SIG-M5 (cell line): ENCODE results near the gene GON4L.
"Not testable (repeated sequence)": the region's sequence is repeated elsewhere in the genome, so short reads cannot be mapped to it uniquely, and the experiment has no call there.

Experiments used
- DNase-seq: peaks from one replicate; lab custom pipeline; 2025; lab: John Stamatoyannopoulos, UW

Gene GON4L

DNA sequence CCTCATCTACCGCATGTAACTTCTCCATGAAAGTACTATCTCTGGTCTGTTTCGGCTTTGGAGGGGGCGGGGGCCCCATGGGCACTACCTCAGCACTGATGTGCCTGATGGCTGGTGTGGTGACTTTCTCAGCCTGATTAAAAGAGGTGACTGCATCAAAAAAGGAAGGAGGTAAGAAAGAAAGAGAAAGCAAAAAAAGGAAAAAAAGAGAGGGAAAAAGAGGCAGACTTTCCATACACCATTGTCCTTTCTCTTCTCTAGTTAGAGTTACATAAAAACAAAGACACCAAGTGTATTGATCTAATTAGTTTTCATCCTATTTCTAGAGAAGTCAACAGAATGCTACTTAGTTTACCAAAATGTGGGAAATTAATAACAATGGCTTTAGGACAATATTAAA, 43.3 kb downstream of the GON4L start:
- DNase-seq: no peak

DNA sequence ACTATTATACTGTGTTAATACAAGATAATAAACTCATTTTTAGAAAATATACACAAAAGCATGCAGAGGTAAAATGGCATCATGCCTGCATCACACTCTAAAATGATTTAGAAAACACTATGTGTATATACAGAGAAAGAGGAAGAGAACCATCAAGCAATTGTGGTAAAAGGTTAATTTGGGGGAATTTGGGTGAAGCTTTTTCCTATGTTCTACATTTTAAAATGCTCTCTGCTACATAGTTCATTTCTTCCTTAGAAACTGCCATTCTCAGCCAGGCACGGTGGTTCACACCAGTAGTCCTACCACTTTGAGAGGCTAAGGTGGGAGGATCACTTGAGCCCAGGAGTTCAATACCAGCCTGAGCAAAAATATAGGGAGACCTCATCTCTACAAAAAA, 44.1 kb downstream of the GON4L start:
- no peak for DNase-seq

DNA sequence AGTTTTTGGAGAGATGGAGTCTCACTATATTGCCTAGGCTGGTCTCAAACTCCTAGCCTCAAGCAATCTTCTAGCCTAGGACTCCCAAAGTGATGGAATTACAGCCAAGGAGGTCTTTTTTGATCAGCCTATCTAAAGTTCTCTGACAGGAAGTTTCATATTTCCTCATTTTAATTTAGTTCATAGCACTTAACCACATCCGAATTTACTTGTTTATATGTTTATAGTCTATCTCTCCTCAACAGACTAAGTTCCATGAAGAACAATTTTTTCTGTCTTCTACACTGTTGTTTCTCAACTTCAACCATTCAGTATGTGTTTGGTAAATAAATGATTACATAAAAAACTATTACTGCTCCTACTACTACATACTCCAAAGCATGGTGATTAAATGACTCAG, 47.9 kb downstream of the GON4L start:
- DNase-seq: no peak

GRCh38 chr1:155801149-155801548, 55.9 kb downstream of the GON4L start:
- no peak for DNase-seq

- DNase-seq: not testable (repeated sequence)
These were observed 61.4 kb downstream of the GON4L start for GRCh38 chr1:155795618-155796017.

GRCh38 chr1:155794605-155795245, 62.3 kb downstream of the GON4L start:
- DNase-seq: no peak

- DNase-seq: no peak
These were observed 63.8 kb downstream of the GON4L start for GRCh38 chr1:155793213-155793612.

DNA sequence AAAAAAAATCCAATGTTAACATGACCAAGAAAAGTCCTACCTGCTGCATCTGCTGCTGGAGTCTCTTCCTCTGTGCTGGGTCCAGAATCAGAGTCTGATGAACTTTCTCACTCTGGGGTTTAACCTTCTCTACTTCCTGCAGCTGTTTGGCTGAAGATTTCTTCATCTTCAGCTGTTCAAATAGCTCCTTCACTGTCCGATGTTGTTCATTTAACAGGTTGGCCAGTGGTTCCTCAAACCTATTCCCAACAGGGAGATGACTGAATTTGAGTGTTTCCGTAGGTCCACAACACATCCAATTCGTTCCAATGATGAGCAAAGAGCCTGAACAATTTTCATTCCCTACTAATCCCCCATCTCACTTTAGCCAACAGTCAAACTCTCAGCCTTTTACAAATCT, 79.4 kb downstream of the GON4L start:
- DNase-seq: no peak

DNA sequence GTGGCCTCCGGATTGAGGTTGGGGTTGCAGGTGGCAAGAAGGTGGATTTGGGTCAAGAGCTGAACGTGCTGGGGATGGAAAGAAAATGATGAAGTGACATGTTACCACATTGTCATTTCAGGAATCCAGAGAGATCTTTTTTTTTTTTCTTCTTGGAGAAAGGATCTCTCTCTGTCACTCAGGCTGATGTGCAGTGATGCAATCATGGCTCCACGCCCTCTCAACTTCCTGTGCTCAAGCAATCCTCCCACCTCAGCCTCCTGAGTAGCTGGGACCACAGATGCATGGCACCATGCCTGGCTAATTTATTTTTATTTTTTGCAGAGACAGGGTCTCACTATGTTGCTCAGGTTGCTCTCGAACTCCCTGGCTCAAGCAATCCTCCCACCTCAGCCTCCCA, 80.6 kb downstream of the GON4L start:
- DNase-seq: no peak

DNA sequence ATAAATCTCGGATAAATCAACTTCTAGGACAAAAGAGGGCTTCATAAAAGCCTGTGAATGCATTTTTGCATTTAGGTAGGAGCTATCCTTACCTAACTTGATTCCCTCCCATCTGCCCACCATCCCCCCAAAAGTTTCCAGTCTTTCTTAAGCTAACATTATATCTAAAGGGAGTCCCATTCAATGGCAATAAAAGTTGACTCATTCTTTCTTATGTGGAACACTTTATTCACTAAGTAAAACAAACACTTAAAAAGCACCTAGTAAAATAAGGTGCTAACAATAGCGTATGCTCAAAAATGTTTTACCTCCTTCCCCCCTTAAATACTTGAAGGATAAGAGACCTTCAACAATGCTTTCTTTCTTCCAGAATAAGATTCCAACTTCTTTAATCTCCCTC, 83.8 kb downstream of the GON4L start:
- no peak for DNase-seq

GRCh38 chr1:155769257-155769656, 87.8 kb downstream of the GON4L start:
- no peak for DNase-seq

DNA sequence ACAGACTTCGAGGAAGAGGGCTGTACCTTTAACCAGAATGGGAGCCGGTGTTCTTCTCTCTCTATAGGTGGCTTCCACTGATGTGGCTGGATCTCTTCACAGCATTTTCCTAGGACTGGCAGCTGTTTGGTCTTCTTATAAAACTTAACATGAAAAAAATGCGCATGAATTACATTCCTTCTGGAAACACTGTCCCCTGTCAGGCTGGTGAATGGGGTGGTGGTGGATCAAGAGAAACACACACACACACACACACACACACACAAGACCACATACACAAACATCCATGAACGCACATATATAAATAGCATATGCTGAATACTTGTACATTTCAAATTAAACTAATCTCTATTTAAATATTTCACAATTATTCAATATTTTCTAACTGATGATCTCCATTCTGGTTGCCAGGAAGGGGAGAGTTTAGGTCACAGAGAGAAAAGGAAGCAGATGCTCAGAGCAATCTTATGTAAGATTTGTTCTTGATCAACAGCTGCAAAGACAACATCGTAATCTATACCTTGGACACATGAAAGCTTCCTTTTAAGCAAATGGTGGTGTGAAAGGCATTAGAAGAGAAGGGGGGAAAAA, 89.5 kb downstream of the GON4L start:
- DNase-seq: not testable (repeated sequence)

DNA sequence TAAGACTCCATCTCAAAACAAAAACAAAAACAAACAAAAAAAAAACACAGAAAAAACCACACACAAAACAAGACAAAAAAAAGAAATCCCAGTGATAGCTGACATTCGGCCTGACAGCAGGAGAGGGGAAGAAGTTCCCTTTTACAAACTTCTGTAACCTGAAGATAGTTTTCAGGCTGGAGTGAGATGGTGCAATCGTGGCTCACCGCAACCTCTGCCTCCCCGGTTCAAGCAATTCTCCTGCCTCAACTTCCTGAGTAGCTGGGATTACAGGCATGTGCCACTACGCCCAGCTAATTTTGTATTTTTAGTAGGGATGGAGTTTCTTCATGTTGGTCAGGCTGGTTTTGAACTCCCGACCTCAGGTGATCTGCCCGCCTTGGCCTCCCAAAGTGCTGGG, 93.0 kb downstream of the GON4L start:
- DNase-seq: peak; percentile 24

GRCh38 chr1:155763090-155763815, 93.8 kb downstream of the GON4L start:
- DNase-seq: not testable (repeated sequence)

- no peak for DNase-seq
These were observed 95.1 kb downstream of the GON4L start for GRCh38 chr1:155761736-155762405.

- no peak for DNase-seq
These were observed 96.1 kb downstream of the GON4L start for GRCh38 chr1:155760751-155761475.

GRCh38 chr1:155759966-155760630, 96.9 kb downstream of the GON4L start:
- DNase-seq: no peak

GRCh38 chr1:155759017-155759416, 98.0 kb downstream of the GON4L start:
- DNase-seq: not testable (repeated sequence)

DNA sequence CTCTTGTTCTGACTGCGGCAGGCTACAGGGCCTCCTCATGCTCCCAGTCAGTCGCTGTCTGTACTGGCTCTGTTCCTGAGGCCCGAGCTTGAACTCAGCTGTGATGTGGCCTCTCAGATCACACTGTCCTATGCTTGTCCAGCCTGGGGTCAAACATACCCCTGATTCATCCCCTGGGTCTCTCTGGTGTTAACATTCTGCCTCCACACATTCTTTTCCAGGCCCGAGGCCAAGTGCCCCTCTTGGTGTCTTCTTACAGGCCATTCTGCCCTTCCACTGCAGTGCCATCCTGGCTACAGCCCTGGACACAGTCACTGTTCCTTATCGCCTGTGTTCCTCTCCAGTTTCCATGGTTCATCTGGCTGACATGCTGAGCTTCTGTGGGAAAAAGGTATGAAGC, 108.9 kb downstream of the GON4L start:
- not testable (repeated sequence) for DNase-seq

GRCh38 chr1:155747586-155747985, 109.4 kb downstream of the GON4L start:
- not testable (repeated sequence) for DNase-seq
